ENCODE data around the gene PKNOX2.

PKNOX2 gene

GRCh38 chr11:125292100-125292499 lies 127.5 kb downstream of the PKNOX2 start:
- no peak for DNase-seq

GRCh38 chr11:125293596-125293995 lies 129.0 kb downstream of the PKNOX2 start:
- no peak for DNase-seq

GRCh38 chr11:125295931-125296330 lies 131.4 kb downstream of the PKNOX2 start:
- no peak for DNase-seq

- DNase-seq: no peak
These were observed 132.9 kb downstream of the PKNOX2 start for GRCh38 chr11:125297346-125297915.

- no peak for DNase-seq
These were observed 134.6 kb downstream of the PKNOX2 start for GRCh38 chr11:125299061-125299615.

- no peak for DNase-seq
These were observed 135.3 kb downstream of the PKNOX2 start for GRCh38 chr11:125299821-125300220.

- DNase-seq: no peak
These were observed 136.3 kb downstream of the PKNOX2 start for GRCh38 chr11:125300791-125301218.

- no peak for DNase-seq
These were observed 136.8 kb downstream of the PKNOX2 start for GRCh38 chr11:125301346-125301745.

- no peak for DNase-seq
These were observed 138.6 kb downstream of the PKNOX2 start for GRCh38 chr11:125303186-125303585.

GRCh38 chr11:125303694-125304093 lies 139.1 kb downstream of the PKNOX2 start:
- DNase-seq: no peak

GRCh38 chr11:125304136-125304535 lies 139.6 kb downstream of the PKNOX2 start:
- no peak for DNase-seq

- DNase-seq: no peak
These were observed 140.3 kb downstream of the PKNOX2 start for GRCh38 chr11:125304876-125305275.

- DNase-seq: no peak
These were observed 140.8 kb downstream of the PKNOX2 start for GRCh38 chr11:125305345-125305744.

- no peak for DNase-seq
These were observed 141.9 kb downstream of the PKNOX2 start for GRCh38 chr11:125306476-125306875.

- DNase-seq: no peak
These were observed 143.7 kb downstream of the PKNOX2 start for GRCh38 chr11:125308246-125308645.

- DNase-seq: no peak
These were observed 147.8 kb downstream of the PKNOX2 start for GRCh38 chr11:125312391-125312790.

- DNase-seq: no peak
These were observed 148.3 kb downstream of the PKNOX2 start for GRCh38 chr11:125312812-125313211.

GRCh38 chr11:125313271-125314219 lies 149.0 kb downstream of the PKNOX2 start:
- no peak for DNase-seq

- no peak for DNase-seq
These were observed 149.9 kb downstream of the PKNOX2 start for GRCh38 chr11:125314276-125315078.

GRCh38 chr11:125315079-125315740 lies 150.7 kb downstream of the PKNOX2 start:
- no peak for DNase-seq

GRCh38 chr11:125317416-125317815 lies 152.9 kb downstream of the PKNOX2 start:
- no peak for DNase-seq

- DNase-seq: no peak
These were observed 155.1 kb downstream of the PKNOX2 start for GRCh38 chr11:125319649-125320048.

Measured in activated CD8-positive, alpha-beta memory T cell treated with anti-CD3 and anti-CD28 coated beads, Interleukin-2, amount 50 U/mL, for 48 hours (primary cell).